ENCODE results near the gene SMARCD3.

- TF ChIP-seq SPI1 (IDR thresholded peaks at IDR 0.05; ENCODE audit: low read depth, low read length): no peak
- no peak for TF ChIP-seq POLR2AphosphoS5 (IDR thresholded peaks at IDR 0.05; ENCODE audit: low read depth, low read length)
- no peak for TF ChIP-seq POLR2A (IDR thresholded peaks at IDR 0.05; ENCODE audit: low read depth, low read length)
Observed at GRCh38 chr7:151255390-151255789, 6.9 kb upstream of the SMARCD3 start.

Data from GM12891 (cell line).